ENCODE results near the gene SHC2.
"Not testable (repeated sequence)": the region's sequence is repeated elsewhere in the genome, so short reads cannot be mapped to it uniquely, and the experiment has no call there.

SHC2 gene

GRCh38 chr19:405121-405965, 55.5 kb downstream of the SHC2 start:
- no peak for DNase-seq

DNA sequence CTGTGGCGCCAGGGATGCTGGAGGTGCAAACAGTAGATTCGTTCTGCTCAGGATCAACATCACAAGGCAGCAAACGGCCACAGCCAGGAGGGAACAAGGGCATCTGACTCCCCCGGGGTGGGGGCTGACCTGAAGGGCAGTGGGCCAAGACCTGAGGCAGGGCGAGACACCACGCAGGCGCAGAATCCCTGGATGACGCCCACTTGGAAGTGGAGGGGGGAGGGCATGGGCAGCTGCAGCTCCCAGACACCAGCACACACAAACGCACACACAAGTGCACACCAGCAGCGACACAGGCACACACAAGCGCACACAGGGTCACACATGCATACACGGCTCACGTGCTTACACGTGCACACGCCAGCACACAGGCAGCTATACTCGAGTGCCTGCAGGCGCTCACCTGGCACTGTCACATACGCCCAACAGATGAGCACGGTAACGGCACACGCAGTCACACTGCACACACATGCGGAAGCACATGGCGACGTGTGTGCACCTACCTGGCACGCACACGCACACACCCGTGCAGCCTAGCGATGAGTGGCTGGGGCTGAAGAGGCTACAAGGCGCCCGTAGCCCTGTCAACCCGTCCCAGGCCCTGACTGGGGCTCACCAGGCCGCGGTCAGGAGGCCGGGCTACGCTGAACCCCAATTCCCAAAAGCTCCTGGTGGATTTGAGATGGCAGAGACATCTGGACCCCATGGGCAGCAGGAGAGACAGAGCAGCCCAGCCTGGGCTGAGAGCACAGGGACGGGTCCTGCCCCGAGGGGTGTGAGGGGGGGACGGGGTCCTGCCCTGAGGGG, 57.4 kb downstream of the SHC2 start:
- DNase-seq = peak; percentile 81

DNA sequence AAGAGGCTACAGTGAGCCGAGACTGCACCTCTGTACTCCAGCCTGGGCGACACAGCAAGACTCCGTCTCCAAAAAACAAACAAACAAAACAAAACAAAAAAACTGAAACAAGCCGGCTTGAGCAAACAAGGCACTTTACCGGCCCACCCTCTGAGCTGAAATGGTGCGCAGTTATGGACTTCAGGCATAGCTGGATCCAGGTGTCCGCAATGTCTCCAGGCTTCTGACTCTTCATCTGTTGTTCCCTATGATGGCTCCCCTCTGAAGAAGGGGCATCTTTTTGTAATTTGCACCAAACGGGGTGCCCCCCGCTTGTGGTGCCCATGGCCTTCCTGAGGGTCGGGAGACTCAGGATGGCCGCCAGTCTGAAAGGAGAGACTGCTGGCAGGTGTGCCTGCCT, 58.0 kb downstream of the SHC2 start:
- no peak for DNase-seq

DNA sequence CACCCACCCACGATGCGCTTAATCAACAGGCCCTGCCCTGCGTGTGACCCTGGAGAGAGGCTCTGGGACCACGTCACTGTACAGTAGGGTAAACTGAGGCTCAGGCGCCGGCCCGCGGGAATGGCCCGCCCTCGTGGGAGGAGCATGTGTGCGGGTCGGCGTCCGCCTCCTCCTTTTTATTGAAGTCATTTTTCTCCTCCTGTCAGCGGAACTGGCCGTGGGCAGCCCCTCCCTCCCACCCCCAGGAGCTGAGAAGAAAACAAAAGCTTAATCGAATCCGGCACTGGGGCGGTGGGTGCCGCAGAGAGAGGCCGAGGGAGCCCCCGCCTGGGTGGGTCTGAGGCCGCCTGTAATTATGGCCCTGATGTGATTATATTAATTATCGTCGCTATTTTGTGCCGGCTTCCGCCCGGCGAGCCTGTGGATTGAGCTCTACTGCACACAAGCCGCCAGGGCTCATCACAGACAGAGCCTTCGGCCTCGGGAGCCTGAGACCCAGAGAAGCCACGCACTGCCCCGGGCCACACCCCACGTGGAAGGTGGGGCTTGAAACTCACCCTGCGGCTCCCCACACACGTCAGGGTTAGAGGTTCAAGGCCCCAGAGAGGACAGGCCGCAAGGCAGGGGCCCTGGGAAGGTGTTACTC, 58.8 kb downstream of the SHC2 start:
- no peak for DNase-seq

DNA sequence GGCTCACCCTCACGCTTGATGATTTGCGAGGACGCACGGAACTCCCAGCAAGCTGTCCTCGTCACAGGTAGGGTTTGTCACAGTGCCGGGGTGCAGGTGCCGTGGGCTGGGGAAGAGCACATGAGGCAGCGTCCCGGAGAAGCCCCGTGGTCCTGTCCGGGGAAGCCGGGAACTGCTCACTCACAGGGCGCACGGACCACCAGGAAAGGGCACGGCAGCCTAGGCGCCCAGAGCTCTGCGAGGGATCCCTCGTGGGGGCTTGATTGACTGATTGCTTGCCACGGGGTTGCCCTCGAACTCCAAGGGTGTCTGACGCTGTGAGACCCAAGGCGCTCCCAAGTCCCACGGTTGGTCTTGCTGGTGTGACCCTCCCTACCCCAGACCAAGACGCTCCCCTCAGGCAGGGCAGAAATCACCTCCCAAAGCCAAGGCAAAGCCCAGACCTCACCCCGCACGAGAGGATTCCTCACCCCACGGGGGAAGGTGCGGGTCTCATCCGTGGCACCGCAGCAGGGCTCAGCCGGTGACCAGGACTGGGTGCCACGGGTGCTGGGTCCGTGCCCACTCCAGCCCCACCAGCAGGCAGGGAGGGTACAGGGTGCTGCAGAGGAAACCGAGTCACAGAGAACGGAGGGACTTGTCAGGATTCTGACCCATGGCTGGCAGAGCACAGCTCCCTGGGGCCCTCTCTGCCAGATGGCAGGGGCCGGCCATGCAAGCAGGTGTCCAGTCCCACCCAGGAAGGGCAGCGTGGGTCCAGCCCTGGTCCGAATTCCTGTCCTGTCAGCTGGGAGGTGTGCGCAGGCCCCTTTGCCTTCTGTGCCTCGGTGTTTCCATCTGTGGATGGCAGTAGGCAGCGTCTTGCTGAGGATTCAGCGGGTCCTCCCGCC, 59.6 kb downstream of the SHC2 start:
- DNase-seq = no peak

DNA sequence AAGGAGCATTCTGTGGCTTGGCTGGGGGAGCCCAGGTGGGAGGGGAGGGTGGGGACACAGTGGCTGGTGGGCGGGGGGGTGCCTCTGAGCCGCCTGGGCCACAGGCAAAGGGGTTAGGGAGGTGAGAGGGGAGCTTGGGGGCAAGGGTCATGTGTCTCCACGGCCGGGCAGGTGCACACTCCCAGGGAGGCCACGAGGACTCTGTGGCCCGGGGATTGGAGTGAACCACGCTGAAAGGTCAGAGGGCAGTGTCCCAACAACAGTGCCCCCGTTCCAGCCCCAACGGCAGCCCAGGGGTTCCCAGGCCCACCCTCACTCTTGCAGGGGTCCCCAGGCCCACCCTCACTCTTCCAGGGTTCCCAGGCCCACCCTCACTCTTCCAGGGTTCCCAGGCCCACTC, 61.5 kb downstream of the SHC2 start:
- DNase-seq = no peak

- no peak for DNase-seq
Measured at GRCh38 chr19:398719-399118, 62.1 kb downstream of the SHC2 start.

GRCh38 chr19:397941-398706, 62.7 kb downstream of the SHC2 start:
- no peak for DNase-seq

DNA sequence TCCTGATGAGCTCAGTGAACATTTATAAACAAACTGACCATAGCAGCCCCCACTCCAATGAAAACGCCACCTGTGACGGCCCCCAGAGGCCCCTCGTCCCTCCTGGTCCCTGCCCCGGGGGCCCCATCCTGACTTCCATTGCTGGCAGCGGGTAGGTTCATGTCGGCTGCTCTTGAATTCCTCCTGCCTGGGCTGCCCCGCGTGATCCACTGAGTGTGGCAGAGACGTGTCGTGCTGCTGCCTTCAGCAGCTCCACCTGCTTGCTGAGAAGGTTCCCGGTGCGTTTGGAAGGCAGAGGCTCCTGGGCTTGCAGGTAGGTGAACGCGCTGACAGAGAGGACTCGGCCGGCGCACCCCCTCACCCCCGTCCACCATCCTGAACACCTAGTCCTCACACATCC, 63.5 kb downstream of the SHC2 start:
- DNase-seq = no peak

DNA sequence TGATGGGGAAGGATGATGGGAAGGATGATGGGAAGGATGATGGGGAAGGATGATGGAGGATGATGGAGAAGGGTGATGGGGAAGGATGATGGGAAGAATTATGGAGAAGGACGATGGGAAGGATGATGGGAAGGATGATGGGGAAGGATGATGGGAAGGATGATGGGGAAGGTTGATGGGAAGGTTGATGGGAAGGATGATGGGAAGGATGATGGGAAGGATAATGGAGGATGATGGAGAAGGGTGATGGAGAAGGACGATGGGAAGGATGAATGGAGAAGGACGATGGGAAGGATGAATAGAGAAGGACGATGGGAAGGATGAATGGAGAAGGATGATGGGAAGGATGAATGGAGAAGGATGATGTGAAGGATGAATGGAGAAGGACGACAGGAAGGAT, 65.4 kb downstream of the SHC2 start:
- no peak for DNase-seq

DNA sequence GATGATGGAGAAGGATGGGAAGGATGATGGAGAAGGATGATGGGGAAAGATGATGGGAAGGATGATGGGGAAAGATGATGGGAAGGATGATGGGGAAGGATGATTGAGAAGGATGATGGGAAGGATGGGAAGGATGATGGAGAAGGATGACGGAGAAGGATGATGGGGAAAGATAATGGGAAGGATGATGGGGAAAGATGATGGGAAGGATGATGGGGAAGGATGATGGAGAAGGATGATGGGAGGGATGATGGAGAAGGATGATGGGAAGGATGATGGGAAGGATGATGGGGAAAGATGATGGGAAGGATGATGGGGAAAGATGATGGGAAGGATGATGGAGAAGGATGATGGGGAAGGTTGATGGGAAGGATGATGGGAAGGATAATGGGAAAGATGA, 66.0 kb downstream of the SHC2 start:
- DNase-seq = not testable (repeated sequence)

DNA sequence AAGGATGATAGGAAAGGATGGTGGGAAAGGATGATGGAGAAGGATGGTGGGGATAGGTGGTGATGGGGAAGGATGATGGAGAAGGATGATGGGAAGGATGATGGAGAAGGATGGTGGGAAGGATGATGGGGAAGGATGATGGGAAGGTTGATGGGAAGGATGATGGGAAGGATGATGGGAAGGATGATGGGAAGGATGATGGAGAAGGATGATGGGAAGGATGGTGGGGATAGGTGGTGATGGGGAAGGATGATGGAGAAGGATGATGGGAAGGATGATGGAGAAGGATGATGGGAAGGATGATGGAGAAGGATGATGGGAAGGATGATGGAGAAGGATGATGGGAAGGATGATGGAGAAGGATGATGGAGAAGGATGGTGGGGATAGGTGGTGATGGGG, 67.3 kb downstream of the SHC2 start:
- not testable (repeated sequence) for DNase-seq

DNA sequence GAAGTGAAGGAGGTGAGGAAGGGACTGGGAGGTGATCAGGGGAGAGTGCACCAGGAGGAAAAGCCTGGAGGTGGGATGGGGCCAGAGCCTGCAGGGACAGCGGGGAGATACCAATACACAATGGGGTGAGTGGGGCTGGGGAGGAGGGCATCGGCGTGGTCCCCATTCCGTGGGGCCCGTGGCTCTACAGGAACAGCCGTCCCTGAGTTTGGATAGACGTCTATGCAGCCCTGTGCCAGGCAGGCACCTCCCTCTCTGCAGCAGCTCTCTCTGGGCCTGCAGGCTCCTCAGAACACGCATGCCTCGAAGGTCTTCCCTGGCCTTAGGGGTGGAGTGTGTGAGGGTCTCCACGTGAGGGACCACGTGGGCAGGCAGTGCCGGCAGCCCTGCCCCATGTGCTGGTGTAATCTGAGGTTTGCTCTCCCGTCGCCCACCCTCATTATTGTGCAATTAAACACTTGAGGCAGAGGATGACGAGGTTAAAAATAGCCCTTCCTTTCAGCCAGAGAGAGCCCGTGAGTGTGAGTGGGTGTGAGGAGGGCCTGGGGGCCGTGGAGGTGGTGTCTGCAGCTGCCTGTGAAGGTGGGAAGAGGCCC, 68.4 kb downstream of the SHC2 start:
- DNase-seq = no peak

DNA sequence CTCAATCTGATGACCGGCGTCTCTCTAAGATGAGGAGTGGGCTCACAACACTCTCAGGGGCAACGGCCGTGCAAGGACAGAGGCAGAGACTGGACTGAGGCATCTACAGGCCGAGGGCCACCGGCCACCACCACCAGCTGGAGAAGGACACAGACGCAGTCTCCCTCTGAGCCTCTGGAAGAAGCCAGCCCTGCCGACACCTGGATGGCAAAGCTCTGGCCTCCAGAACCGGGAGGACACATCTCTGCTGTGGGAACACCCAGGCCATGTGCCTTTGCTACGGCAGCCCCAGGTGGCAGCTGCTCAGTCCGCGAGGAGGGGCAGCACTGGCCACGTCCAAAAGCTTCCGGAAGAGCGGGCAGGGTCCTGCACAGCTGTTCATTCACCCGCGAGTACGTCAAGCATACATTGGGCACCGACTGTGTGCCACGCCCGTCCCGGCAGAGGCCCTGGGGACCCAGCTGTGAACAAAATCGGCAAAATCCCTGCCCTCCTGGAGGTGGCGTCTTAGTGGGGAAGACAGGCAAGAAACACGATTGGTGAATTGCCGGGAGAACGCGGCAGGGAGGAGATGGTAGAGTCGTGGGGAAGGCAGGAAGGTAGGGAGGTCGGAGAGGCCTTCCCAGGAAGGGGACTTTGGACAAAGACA, 69.0 kb downstream of the SHC2 start:
- no peak for DNase-seq

DNA sequence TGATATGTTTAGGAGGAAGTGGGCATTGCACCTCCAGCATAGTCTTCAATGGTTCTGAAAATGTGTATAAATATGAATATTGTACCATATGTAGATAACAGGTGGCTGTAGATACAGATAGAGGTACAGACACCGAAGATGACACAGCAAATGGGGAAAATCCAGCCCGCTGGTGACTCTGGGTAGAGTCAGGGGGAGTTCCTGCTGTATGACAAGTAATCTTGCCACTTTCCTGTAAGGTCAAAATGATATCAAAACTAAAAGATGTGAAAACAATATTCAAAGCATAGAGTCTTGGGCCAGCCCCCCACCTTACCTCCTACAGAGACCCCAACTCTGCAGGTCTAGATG, 69.7 kb downstream of the SHC2 start:
- no peak for DNase-seq

GRCh38 chr19:390386-391206, 70.2 kb downstream of the SHC2 start:
- no peak for DNase-seq

- DNase-seq = no peak
Measured at GRCh38 chr19:389935-390289, 70.9 kb downstream of the SHC2 start.

DNA sequence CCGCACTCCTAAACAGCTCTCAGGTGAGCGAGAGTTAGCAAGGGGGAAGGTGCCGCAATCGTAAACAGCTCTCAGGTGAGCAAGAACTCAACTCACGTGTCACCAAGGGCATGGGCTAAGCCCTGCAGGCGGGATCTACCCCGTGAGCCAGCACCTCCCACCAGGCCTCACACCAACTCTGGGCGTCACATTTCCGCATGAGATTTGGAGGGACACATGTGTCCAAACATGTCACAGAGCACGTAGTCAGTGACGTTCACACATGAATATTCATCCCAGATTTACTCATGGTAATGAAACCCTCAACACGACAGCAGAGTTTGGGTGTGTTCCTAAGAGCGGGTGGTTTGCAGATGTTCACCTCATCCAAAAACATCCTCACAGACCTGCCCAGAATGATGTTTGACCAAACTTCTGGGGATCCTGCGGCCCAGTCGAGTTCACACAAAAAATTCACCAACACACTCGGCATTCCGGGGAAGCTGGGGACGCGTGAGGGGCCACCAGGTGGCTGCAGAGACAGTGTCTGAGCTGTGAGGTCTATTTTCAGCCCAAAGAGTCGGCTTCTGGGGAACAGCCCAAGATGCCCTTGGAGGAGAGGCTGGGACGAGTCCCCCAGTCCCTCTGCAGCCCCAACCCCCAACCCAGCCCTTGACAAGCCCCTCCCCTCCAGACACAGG, 71.4 kb downstream of the SHC2 start:
- no peak for DNase-seq

GRCh38 chr19:388691-389090, 72.1 kb downstream of the SHC2 start:
- DNase-seq = no peak

DNA sequence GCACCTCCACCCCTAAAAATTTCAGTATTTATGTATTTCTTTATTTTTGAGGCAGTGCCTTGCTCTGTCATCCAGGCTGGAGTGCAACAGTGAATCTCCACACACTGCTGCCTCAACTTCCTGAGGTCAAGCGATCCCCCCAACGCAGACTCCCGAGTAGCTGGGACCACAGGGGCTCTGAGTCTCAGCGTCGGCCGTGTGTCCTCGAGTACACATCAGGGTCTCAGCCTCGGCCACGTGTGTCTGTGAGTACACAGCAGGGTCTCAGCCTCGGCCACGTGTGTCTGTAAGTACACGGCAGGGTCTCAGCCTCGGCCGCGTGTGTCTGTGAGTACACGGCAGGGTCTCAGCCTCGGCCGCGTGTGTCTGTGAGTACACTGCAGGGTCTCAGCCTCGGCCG, 73.1 kb downstream of the SHC2 start:
- DNase-seq = no peak
